Femur (tissue), 1 donor: ENCODE measurements around the gene LZTR1.

Source experiments
- DNase-seq: peaks from one replicate; pipeline ENCODE4 v3.0.0-alpha.2; 2017

Gene LZTR1

DNA sequence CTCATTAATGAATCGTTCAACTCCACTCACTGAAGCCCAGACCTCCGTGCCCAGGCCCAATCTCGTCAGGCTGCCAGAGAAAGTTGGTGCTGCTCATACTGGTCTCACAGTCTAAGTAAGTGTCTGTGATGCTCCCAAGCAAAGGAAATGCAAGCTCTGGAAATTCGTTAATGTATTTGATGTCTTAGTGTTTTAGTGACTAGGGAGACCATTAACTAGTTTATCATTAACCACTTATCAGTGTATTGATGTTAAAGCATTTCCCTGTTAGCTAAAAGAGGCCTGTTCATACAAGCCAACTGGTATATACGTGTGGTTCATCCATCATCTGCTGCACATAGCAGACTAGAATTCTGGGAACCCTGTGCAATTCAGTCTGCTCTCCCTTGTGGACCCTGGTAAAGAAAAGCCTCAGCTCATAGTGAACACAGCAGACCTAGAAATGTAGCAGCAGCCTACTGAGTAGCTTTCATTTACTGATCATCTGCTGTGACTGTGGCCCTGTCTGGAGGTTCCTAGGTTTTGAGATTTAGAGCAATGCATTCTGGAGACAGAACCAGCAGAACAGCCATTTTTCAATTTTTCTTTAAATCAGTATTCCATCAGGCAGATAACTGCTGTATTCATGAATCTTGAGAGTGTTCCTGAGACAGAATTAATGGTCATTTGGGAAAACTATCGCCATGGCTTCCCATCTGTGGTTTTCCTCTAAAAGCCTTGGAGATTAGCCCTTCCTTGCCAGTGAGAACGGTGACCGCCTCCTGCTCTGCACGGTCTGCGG is 30.8 kb upstream of the LZTR1 start:
- no peak for DNase-seq

DNA sequence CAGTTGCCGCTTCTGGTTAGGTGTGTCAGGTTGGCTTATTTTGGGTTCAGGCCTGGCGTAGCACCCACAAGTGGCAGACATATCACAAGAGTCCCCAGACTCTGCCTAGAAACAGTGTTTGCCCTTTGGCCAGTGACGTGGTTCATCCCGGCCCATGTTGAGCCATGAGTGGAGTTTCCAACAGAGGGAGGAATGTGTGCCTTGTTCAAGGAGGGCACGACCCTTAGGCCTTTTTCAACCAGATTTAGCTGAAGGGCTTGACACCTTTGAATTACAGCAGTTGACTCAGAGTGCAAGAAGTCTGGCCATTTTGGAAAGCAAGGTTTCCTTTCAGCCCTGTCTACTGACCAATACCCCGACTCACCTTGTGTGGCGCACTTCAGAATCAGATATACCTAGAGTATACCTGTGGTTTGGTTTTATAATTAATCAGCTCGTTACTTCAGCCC is 30.1 kb upstream of the LZTR1 start:
- DNase-seq, result no peak

DNA sequence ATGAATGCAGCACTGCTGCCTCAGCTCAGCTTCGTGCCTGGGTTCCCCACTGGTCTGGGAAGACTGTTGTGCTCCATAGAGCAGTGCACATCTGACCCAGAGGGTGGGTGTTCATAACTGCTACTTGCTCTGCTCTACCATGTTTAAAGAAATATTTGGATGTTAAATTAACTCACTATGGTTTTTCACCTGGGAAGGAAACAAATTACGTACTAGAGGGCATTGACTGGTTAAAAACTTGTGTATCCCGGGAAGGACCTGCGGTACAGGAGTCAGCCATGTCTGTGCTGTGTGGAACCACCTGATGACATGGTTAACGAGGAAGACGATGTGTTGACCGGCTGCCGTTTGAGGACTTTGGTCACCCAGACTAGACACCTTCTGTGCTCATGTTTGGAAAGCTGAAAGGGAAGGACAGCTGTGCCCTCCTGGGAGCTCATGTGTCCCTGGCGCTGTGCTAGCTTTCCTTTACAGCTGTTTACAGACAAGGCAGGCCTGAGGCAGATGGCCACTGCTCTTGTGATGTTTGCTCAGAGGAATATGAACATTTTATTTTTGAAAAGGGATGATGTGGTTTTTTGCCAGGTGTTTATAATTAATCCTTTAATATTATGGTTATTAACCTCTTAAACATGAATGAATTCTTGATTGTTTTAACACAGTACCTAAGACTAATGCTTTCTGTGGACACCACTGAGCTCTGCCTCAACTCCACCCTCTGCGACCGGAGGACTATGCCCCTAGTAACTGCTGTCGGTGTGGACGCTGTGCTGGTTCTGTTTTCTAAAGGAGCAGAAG is 29.4 kb upstream of the LZTR1 start:
- no peak for DNase-seq

DNA sequence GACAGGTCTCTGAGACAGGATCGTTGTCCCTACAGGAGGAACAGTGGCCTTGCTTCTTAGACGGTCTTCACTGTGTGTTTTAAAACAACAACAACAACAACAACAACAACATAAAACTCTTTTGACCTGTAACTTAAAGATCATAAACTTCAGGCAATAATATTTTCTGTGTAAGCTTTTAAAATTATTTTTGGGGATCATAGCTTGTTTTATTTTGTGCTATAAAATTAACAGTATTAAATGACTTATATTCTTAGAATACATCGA is 28.8 kb upstream of the LZTR1 start:
- DNase-seq, result no peak

DNA sequence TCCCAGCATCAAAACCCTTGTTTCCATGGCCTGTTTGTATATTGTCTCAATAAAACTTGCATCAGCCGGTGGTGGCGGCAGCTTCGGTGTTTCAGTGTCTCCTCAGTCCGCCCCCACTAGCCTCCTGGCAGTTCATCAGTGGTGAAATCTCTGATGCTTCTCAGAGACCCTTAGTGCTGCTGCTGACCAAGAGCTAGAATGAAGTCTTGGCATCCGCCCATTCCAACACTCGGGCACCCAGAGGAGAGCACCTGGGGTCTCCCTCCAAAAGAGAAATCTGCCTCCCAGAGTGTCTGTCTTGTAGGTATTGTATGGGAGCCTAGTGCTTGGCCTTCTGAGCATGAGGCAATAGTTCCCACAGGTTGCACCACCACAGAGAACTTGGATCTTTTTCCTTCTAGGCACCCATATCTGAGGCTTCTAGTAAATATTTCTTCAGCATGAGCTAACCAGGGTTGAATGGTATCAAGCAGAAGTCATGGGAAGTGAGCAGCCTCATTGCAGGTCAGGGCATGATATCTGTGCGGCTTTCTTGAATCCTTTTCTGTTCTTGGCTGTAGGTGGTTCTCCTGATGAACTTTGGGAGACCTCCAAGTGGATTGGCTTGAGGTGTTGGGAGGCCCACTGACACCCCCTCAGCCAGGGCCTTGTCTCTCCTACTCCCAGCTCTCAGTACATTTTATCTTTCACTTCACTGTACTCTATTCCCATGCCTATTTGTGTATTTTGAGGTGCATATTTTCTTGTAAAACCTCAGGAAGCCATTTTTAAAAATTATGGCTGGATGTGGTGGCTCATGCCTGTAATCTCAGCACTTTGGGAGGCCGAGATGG is 28.2 kb upstream of the LZTR1 start:
- DNase-seq, result no peak

DNA sequence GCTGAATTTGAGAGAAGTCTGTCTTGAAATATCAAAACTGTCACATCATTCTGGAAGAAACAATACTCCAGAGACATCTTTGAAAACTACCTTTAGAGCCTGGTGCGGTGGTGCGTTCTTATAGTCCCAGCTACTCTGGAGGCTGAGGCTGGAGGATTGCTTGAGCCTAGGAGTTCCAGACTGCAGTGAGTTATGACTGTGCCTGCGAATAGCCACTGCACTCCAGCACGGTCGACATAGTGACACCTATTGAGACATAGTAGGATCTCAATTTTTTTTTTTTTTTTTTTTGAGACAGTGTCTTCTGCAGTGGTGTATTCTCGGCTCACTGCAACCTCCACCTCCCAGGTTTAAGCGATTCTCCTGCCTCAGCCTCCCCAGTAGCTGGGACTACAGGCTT is 26.5 kb upstream of the LZTR1 start:
- DNase-seq, result no peak

DNA sequence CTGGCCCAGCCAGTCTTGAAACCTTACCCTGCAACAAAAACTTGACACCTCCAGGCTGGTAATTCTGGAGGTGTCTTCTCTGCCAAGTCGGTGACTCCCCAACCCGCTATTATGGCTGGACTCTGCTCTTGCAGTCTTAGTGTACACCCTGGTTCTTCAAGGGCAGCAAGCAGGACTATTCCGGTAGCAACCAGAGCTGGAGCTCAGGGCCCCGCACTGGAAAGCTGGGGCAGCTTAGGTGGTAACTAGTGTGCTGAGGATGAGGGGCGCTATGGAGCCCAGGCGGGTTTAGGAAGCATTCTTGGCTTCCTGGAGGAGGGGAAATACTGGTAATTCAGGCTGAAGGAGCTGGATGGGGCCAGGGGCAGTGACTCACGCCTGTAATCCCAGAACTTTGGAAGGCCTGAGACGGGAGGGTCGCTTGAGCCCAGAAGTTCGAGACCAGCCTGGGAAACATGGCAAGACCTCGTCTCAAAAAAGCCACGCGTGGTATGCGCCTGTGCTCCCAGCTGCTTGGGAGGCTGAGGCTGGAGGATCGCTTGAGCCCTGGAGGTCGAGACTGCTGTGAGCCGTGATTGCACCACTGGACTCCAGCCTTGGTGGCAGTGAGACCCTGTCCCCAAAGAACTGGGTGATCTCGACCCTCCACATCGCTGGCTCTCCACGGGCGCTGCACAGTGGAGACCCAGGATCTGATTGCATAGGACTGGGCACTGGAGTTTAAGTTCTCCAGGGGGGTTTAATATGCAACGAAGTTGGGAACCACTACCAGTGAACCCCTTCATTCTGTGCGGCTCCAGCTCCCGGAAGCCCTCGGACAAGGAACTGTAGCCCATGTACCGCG is 25.6 kb upstream of the LZTR1 start:
- no peak for DNase-seq

DNA sequence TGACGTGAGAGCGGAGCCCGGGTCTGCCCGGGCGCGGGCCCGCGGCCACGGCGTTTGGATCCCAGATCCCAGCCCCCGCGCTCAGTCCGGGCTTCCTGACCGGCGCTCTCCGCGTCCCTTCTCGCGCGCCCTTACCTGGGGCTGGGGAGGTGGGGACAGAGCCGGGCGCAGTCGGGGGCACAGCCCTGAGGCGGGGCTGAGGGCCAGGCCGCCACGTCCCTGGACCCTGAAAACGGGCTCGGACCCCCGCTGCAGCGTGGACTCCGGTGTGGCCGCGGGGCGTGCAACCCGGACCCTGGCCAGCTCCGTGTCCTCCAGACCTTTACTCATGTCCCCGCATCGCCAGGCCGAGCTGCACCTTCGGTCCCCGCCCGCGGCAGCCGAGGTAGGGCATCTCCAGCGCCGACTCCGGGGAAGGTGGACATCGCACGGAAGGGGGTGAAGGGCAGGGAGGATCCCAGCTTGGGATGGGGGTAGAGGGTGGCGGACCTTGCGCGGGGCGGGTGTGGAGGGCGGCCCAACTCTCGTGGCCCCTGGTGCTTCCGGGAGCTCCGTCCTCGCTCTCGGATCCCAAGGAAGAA is 24.9 kb upstream of the LZTR1 start:
- DNase-seq, result no peak

DNA sequence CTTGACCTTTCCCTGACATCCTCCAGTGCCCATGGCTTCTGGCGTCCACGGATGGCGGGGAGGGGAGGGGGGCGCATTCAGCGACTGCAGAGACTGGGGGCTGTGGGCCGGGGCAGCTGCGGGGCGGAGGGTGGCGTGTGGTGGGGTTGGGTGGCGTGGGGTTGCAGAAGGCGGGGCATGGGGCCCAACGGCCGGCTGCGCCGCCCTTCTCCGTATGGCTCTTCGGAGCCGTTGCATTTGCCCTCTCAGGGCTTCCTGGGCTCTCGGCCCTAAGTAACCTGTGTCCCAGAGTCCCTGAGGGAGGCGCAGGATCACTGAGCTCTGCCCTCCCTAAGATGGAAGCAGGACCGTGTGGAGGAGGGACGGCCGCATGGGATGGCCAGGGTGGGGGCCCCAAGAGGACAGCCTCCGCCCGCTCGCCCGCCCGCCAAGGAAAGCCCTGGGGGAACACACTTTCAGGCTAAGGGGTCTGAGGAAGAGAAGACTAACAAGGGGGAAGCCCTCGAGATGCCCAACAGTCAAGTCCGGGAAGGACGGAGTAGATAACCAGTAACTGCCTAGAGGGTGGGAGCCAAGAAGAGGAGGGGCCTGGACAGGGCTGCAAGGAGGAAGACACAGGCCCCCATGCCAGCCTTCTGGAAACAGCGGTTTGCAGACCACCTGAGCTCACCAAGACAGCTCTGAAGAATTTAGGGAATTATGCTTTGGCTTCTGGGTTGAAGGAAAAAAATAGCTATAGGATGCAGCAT is 24.2 kb upstream of the LZTR1 start:
- DNase-seq, result no peak

DNA sequence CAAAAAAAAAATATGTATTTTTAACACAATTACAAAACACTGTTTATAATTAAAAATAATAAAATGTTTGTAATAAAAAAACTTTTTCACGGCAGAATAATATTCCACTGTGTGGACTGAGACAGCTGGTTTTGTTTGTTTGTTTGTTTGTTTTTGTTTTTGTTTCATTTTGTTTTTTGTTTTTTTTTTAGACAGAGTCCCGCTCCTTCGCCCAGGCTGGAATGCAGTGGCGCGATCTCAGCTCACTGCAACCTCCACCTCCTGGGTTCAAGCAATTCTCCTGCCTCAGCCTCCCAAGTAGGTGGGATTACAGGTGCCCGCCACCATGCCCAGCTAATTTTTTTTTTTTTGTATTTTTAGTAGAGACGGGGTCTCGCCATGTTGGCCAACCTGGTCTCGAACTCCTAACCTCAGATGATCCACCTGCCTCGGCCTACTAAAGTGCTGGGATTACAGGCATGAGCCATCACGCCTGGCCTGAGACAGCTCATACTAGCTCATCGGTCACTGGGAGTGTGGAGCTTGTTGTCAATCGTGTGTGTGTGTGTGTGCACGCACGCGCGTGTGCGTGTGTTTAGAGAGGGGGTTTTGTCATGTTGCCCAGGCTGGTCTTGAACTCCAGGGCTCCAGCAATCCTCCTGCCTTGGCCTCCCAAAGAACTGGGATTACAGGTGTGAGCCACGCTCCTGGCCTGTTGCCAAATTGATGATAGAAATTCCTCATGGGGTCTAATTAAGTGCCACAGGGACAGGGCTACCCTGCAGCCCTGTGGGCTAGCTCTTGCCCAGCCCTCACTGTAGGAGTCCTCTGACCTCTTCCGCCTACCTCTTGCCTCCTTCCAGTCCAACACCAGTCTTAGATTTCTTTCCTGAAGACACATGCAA is 22.3 kb upstream of the LZTR1 start:
- no peak for DNase-seq

DNA sequence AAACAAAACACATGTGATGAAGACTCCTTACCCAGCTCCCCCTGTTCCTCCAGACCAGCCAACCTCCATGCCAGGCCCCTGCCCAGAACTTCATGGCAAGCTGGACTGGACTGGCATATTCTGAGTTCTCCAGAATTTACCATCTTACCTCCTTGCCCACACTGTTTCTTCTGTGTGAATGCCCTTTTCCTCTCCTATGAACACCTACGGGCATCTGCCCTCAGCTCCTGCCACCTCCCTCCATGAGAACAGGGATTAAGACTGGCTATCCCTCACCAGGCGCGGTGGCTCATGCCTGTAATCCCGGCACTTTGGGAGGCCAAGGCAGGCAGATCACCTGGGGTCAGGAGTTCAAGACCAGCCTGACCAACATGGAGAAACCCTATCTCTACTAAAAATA is 21.5 kb upstream of the LZTR1 start:
- DNase-seq, result no peak

DNA sequence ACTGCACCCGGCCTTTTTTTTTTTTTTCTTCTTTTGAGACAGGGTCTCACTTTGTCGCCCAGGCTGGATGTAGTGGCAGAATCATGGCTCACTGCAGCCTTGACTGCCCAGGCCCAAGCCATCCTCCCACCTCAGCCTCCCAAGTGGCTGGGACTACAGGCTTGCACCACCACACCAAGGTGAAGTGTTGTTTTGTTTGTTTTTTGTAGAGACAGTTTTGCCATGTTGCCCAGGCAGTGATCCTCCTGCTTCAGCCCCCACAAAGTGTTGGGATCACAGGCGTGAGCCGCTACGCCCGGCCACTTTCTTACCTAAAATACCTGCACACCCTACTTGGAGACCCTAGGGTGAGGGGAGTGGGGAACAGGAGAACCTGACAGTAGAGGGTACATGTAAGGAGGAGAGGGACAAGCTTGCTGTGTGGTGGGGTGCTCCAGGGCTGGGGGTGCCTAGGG is 19.6 kb upstream of the LZTR1 start:
- DNase-seq, result no peak

DNA sequence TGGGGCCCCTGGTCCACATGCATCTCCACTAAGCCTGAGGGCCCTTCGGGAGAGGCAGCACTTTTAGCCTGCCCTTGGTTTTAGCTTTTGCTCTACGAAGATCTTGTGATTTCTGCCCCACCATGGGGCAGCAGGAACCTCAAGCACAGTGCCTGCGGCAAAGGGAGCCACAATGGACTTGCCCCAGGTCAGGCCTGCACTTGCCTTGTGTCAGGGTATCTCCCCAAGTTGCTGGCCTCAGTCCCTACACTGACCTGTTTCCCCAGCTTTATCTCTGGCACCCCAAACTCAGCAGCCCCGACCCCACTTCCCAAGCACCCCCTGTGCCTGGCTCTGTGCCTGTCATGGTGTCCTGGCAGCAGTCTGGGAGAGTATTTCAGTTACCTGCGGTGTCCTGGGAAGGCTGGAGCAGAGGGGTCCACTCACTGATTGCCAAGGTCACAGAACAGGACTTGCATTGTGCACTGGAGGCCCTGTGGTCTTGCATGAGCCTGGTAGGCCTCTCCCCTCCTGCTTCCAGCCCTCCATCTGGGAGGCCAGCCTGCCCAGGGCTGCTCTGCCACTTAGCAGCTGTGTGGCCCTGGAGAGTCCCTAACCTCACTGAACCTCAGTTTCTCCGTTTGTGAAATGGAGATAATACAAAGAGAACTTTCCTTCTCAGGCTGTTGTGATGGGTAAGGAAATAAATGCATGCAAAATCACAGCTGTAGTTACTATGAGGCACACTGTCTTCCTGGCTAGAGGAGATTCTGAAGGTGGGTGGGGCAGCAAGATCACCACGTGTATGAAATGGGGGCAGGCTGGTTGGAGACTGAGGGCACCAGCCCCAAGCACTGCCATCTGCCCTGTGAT is 18.7 kb upstream of the LZTR1 start:
- DNase-seq, result no peak

DNA sequence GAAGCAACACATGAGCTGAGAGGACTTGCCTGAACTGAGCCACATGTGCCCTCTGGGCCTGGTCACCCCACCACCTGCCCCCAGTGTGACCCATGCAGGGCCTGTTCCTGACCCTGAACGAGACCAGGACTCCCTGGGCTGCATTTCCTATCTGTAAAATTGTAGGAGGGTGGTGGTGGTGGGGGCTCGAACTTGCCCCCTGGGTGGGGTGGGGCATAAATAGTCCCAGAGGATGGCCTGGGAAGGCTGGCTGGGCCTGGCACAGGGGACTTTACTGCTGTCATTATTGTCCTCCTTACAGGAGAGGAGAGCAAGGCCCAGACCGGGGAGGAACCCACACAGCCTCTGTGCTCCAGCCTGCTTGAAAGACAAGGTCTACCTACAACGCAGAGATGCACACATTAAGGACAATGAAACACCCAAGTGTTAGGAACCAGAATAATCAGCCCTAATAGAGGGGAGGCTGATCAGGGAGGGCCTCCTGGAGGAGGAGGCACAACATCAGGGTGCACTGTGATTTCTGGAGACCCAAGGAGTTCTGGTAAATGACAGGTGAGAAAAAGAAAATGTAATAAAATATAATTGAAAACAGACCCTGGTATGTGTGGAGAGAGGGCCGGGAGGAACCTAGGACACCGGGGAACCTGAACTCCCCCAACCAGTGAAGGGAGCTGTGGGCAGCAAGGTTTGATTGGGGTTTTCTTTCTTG is 17.9 kb upstream of the LZTR1 start:
- DNase-seq, result no peak

DNA sequence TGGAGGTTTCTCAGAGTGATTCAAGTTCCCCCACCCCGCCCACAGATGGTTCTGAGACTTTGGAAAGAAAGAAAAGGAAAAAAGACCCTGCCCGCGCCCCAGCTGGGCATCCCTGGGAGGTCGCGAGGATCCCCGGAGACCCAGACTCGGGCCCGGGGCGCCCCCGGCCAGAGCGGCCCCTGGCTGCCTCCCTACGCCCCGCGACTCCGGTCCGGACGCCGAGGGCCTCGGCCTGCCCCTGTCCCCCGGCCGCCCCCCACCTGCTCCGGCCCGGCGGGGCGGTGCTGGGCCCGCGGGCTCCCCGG is 17.3 kb upstream of the LZTR1 start:
- no peak for DNase-seq

DNA sequence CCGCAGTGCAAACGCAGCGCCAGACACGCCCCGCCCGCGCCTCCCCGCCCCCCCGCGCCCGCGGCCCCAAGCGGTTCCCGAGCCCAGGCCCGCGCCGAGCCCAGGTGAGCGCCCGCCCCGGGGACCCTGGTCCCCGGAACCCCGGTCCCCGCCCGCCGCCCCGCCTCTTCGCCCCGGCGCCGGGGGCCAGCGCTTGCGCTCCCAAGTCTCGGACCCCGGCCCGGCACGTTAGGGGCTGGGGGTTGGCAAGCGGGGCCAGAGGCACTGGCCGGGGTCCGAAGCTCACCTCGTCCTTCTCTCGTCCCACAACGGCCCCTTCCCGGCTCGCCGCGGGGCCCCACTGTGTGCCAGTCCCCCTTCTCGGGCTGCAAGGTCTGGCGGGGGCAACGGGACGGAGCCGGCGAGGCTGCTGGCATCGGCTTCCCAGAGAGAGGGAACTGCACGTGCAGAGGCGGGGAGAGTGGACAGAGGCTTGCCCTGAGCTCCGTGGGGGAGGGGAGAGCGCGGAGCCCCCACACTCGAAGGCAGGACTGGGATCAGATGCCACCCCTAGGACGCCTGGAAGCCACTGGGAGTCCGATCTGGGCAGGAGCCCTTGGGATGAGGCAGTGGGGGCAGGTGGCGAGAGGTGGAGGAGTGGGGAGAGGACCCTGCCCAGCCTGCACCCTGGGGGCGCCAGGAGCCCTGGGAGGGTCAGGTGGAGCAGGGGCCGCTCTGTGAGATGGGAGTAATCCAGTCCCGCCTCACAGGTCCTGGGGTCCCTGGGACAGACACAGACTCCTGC is 16.8 kb upstream of the LZTR1 start:
- no peak for DNase-seq

DNA sequence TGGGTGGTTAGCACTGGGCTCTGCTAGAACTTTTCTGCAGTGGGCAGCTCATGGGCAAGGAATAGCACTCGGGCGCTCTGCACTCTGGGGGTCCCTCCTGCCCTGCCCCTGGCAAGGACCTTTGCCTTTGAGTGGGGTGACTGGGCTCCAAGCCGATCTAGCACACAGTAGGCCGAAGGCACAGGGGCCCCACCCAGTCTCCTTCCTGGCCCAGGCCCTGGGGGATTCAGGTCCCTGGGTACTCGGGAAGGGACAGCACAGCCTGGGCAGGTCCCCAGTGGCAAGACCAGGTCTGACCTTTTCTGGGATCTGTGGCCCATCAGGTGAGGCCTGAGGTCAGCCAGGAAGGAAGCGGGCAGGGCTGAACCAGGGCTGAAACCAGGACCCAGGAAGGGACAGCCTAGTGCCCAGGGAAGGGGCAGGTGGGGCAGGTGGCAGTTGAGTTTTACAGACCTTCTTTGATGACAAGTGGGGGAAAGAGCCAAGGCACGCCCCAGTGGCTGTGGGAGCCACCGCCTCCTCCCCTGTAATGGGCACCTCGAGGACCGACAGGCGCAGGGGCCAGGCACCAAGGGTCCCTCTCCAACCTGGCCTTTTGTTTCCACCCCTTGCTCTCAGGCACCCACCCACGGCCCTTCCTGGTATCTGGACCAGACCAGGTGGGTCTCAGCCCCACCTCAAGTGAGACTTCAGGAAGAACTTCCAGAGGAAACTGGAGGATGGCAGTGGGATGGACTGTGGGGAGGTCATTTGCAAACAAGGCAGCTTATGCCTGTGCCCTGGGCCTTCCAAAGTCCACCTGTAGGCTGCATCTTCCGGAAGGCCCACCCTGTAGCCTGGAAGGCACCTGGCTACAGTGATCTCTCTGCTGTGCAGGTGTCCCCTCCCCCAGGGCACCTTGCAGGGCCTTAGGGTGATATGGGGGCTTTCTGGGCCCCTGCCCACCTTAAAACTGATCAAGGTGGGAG is 15.9 kb upstream of the LZTR1 start:
- no peak for DNase-seq
